GM19193 (cell line): ENCODE results near the gene C6orf136.

Experiments
- POLR2A ChIP-seq: IDR thresholded peaks from 4 replicates; pipeline ENCODE4 v1.6.1; 2011; ENCODE audit not compliant: insufficient read depth, insufficient read length; ENCODE audit errors: extremely low read depth

Gene C6orf136

GRCh38 chr6:30612687-30613248, 34.2 kb upstream of the C6orf136 start:
- TF ChIP-seq POLR2A: peak; percentile 31

GRCh38 chr6:30613251-30614043, 33.5 kb upstream of the C6orf136 start:
- TF ChIP-seq POLR2A: no peak

- no peak for TF ChIP-seq POLR2A
These were observed 32.7 kb upstream of the C6orf136 start for GRCh38 chr6:30614044-30614842.

- TF ChIP-seq POLR2A: peak; percentile 64
These were observed 32.1 kb upstream of the C6orf136 start for GRCh38 chr6:30614843-30615218.

- TF ChIP-seq POLR2A: peak; percentile 89
These were observed 31.5 kb upstream of the C6orf136 start for GRCh38 chr6:30615219-30615957.

- TF ChIP-seq POLR2A: no peak
These were observed 30.7 kb upstream of the C6orf136 start for GRCh38 chr6:30615958-30616810.

GRCh38 chr6:30616811-30617564, 29.9 kb upstream of the C6orf136 start, which contains the start of gene PPP1R10:
Gene PPP1R10, minus strand, starts transcription at chr6:30617243. Its CDS starts 7,299 bp downstream, at chr6:30609944.
- TF ChIP-seq POLR2A: peak; percentile 100

GRCh38 chr6:30617565-30618269, 29.2 kb upstream of the C6orf136 start, which contains the start of gene MRPS18B:
Gene MRPS18B, plus strand, starts transcription at chr6:30617840. Its CDS starts 26 bp downstream, at chr6:30617866.
- TF ChIP-seq POLR2A: peak; percentile 87

GRCh38 chr6:30618270-30618797, 28.6 kb upstream of the C6orf136 start:
- no peak for TF ChIP-seq POLR2A

GRCh38 chr6:30619561-30619960, 27.4 kb upstream of the C6orf136 start:
- TF ChIP-seq POLR2A: no peak

GRCh38 chr6:30625511-30625910, 21.4 kb upstream of the C6orf136 start:
- TF ChIP-seq POLR2A: no peak
